GM23248 (cell line): ENCODE results near the gene IFT88. TPM values are rescaled to one million over a fixed set of nuclear protein-coding genes. Genes with fewer than 3 reads are reported as not detected.

ENCODE experiments used
- DNase-seq: peaks from one replicate; pipeline ENCODE4 v3.0.0-alpha.2; 2015
- H2AFZ ChIP-seq: fragments of 200-600 bp; sonication (generic); 2 replicates; pipeline ENCODE4 v1.6.1; 2016; ENCODE audit warnings: antibody characterized with exemption
- H3F3A ChIP-seq: fragments of 200-600 bp; sonication (generic); 2 replicates; pipeline ENCODE4 v1.6.1; 2016; ENCODE audit warnings: mild to moderate bottlenecking, antibody characterized with exemption, mixed run types; ENCODE audit not compliant: insufficient read depth
- H3K27ac ChIP-seq: fragments of 200-600 bp; sonication (generic); 2 replicates; pipeline ENCODE4 v1.5.1; 2016; ENCODE audit warnings: mild to moderate bottlenecking
- H3K27me3 ChIP-seq: fragments of 200-600 bp; sonication (generic); replicated peaks from 2 replicates; pipeline ENCODE4 v1.6.1; 2016; ENCODE audit warnings: mild to moderate bottlenecking; ENCODE audit not compliant: insufficient read depth
- H3K36me3 ChIP-seq: fragments of 200-600 bp; sonication (generic); 2 replicates; pipeline ENCODE4 v1.6.1; 2016; ENCODE audit warnings: low read depth, mild to moderate bottlenecking
- H3K4me1 ChIP-seq: fragments of 200-600 bp; sonication (generic); 2 replicates; pipeline ENCODE4 v1.6.1; 2016; ENCODE audit warnings: mild to moderate bottlenecking; ENCODE audit not compliant: insufficient read depth
- H3K4me2 ChIP-seq: fragments of 200-600 bp; sonication (generic); one replicate; pipeline ENCODE4 v1.6.1; 2016; ENCODE audit warnings: mild to moderate bottlenecking; ENCODE audit not compliant: unreplicated experiment
- H3K4me3 ChIP-seq: fragments of 200-600 bp; sonication (generic); 2 replicates; pipeline ENCODE4 v1.5.1; 2016; ENCODE audit warnings: mild to moderate bottlenecking
- H3K79me2 ChIP-seq: fragments of 200-600 bp; sonication (generic); 2 replicates; pipeline ENCODE4 v1.6.1; 2016; ENCODE audit warnings: mild to moderate bottlenecking; ENCODE audit not compliant: insufficient read depth
- H3K9ac ChIP-seq: fragments of 200-600 bp; sonication (generic); 2 replicates; pipeline ENCODE4 v1.6.1; 2016; ENCODE audit warnings: mild to moderate bottlenecking
- H3K9me2 ChIP-seq: fragments of 200-600 bp; sonication (generic); 2 replicates; pipeline ENCODE4 v1.6.1; 2016; ENCODE audit warnings: mixed run types, mild to moderate bottlenecking, moderate library complexity; ENCODE audit not compliant: insufficient read depth
- H3K9me3 ChIP-seq: fragments of 200-600 bp; sonication (generic); one replicate; pipeline ENCODE4 v1.6.1; 2017; ENCODE audit warnings: low read depth
- H4K20me1 ChIP-seq: fragments of 200-600 bp; sonication (generic); 2 replicates; pipeline ENCODE4 v1.6.0; 2016; ENCODE audit not compliant: insufficient read depth
- EZH2 ChIP-seq: fragments of 200-600 bp; sonication (generic); IDR thresholded peaks from 2 replicates; pipeline ENCODE4 v1.6.1; 2018; ENCODE audit warnings: antibody characterized with exemption, mild to moderate bottlenecking; ENCODE audit not compliant: insufficient read depth, poor library complexity, severe bottlenecking
- EZH2phosphoT487 ChIP-seq: fragments of 200-600 bp; sonication (generic); IDR thresholded peaks from 2 replicates; pipeline ENCODE4 v1.6.1; 2018; ENCODE audit warnings: antibody characterized with exemption, moderate library complexity, mild to moderate bottlenecking, low read depth; ENCODE audit not compliant: insufficient read depth
- WGBS, 2 experiments: methylation state at CpG; one replicate each; pipeline ENCODE4 v1.1.6; 2015 to 2017; ENCODE audit warnings: low lambda C conversion rate in 2 of 2, low coverage in 1 of 2; ENCODE audit errors: missing lambda C conversion rate in 2 of 2; 5-methylcytosine and 5-hydroxymethylcytosine counted together
- in situ Hi-C: fragments of 300-500 bp; cut with MboI; formaldehyde crosslinking; loops from 2 replicates; pipeline ENCODE4 v1.15.0; 2020
- polyA plus RNA-seq: library from polyadenylated mRNA; unstranded; fragments of >200 nt; fragmentation: Nextera tagmentation; extraction: Ambion mirVana; gene quantifications from 2 replicates; pipeline ENCODE4 v1.2.1, GENCODE V29; 2016
- total RNA-seq: library from RNA; depleted of rRNA; stranded (reverse); fragments of >200 nt; shearing (Covaris generic); gene quantifications from 2 replicates; pipeline ENCODE4 v1.2.3, GENCODE V29; 2014

Gene IFT88
- total and polyA plus RNA-seq, 2 experiments from 2014 or later: 10.3 to 11.4 TPM

DNA sequence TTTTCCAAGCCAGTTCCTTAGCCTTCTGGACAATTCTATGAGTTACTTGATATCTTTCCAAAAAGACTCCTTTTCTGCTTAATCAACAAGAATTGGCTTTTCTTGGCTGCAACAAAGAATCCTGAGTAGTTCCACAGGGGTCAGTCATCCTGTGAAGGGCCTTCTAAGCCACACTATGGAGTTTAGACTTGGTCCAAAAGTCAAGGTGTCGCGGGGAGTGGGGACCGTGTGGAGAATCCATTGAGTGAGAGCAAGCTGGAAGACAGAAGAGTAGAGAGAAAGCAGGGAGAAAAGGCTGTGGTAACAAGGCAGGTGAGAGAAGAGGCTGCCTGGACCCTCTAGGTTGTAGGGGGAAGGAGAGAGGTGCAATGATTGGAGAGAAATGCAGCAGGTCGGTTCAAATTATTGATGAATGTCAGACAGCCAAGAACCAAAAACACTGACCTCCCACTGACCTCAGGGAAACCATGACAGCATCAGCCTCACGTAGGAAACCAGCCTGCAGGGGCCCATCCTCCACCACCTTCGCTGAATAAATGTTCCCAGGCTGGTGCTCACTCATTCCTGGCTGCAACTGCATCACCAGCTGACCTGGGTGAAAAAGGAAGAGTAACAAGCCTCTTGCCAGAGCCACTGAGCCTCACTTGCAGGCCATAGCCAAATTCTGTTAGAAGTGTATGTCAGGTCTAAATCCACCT, 7.1 kb upstream of the IFT88 start:
- no peaks in the 10 kb centered on the region for H4K20me1 ChIP-seq
- no peaks in the 10 kb centered on the region for H3F3A ChIP-seq
- no peaks in the 10 kb centered on the region for H3K36me3 ChIP-seq
- no peaks in the 10 kb centered on the region for H3K27me3 ChIP-seq
- no peaks in the 10 kb centered on the region for H3K9me2 ChIP-seq
- H3K4me1 ChIP-seq: no peaks in the 10 kb centered on the region
- H2AFZ ChIP-seq: no peak overlapping the region
- H3K27ac ChIP-seq: no peak overlapping the region
- no peaks in the 10 kb centered on the region for H3K79me2 ChIP-seq
- no peak for DNase-seq
- no peak overlapping the region for H3K9ac ChIP-seq
- in situ Hi-C loops: no loop called here
- no peak overlapping the region for H3K4me3 ChIP-seq
- whole genome bisulfite sequencing, 2 experiments: 49 to 54% methylated on average over 6 of the region's 6 CpGs
- no peaks in the 10 kb centered on the region for H3K9me3 ChIP-seq
- no peak overlapping the region for H3K4me2 ChIP-seq
- TF ChIP-seq EZH2: no peak
- TF ChIP-seq EZH2phosphoT487: no peak

DNA sequence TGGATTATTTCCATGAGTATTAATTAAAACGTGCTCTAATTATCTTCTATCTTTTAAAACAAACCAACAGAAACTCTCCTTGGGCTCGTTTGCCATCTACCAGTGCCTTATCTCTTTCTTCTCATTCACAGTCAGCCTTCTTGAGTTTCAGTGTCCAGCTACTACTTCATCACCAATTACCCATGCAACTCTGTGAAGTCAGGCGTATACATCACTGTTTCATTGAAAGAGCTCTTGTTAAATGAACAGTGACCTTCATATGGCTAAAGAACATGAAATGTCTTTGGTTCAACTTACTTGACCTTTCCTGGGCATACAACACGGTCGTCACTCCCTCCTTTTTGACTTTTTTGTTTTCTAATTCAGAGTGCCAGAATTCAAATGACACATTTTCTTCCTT, 5.2 kb upstream of the IFT88 start:
- no peak for DNase-seq
- H2AFZ ChIP-seq: no peak overlapping the region
- no peaks in the 10 kb centered on the region for H4K20me1 ChIP-seq
- TF ChIP-seq EZH2 (no peak), EZH2phosphoT487 (no peak)
- WGBS, 2 experiments: 44 to 45% methylated on average over 5 of the region's 5 CpGs
- H3K4me3 ChIP-seq: no peak overlapping the region
- no peaks in the 10 kb centered on the region for H3K79me2 ChIP-seq
- H3K4me2 ChIP-seq: no peak overlapping the region
- H3K4me1 ChIP-seq: no peaks in the 10 kb centered on the region
- peaks cover 3% of the 10 kb centered on the region for H3K9me3 ChIP-seq
- no peak overlapping the region for H3K27ac ChIP-seq
- H3F3A ChIP-seq: 0 out of 2 replicates have a peak, but pooled peaks cover 3% of the 10 kb centered on the region
- no peaks in the 10 kb centered on the region for H3K36me3 ChIP-seq
- no peak overlapping the region for H3K9ac ChIP-seq
- H3K9me2 ChIP-seq: no peaks in the 10 kb centered on the region
- in situ Hi-C loops: no loop called here
- H3K27me3 ChIP-seq: no peaks in the 10 kb centered on the region

DNA sequence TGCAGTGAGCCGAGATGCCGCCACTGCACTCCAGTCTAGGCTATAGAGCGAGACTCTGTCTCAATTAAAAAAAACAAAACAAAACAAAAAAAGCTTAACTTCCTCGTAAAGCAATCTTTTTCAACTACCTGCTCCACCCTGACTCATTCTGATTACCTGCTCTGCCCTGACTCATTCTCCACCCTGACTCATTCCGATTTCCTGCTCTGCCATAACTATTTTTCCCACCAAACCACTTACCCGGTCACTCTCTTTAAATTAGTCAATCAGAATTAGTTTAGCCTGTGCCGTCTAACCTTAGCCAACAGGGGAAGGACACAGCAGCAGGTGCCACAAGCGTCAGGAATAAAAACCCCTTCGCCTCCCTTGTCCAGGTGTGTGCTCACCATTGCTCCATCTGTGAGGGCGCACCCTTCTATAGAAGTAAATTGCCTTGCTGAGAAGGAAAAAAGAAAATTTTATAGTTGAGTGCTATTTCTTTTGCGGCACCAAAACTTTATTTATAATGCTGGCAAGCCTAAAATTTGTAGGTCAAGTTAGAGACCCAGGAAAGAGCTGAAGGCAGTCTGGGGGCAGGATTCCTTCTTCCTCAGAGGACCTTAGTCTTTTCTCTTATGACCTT, 1.7 kb upstream of the IFT88 start:
- Histone ChIP-seq H3K4me2 (no peak overlapping the region), H3K9me2 (no peaks in the 10 kb centered on the region), H3K27ac (no peak overlapping the region), H3K9me3 (peaks cover 3% of the 10 kb centered on the region), H3K9ac (no peak overlapping the region), H3K79me2 (no peaks in the 10 kb centered on the region), H3K36me3 (no peaks in the 10 kb centered on the region), H3K27me3 (no peaks in the 10 kb centered on the region), H2AFZ (no peak overlapping the region), H4K20me1 (no peaks in the 10 kb centered on the region), H3K4me3 (no peak overlapping the region), H3K4me1 (peaks cover 12% of the 10 kb centered on the region), H3F3A (peaks cover 18% of the 10 kb centered on the region)
- peak; percentile 20 for DNase-seq
- WGBS, 2 experiments: 98% methylated on average over 11 of the region's 11 CpGs
- TF ChIP-seq EZH2 (no peak), EZH2phosphoT487 (no peak)
- in situ Hi-C loops: no loop called here

DNA sequence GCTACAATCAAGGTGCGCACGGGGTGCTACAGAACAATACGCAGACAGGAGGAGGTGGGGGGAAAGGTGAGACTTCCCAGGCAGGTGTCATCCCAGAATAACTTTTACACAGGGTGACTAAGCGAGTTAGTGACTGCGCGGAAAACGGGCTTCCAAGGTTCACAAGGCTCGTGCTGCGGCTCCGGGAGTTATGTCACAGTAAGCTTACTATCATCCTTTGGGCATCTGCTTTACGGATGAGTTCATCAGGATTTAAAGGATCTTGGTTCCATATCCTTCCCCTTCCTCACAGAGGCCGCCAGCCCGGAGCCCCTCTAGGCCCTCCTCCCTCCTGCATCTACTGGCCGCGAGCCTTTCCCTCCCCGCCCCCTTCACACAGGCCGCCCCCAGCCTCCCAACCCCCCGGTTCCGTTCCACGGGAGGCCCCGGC, 474 bp upstream of the IFT88 start:
- Histone ChIP-seq H3K4me2 (peak overlapping the region; percentile 58), H4K20me1 (no peaks in the 10 kb centered on the region), H3K27me3 (no peaks in the 10 kb centered on the region), H3K27ac (peak overlapping the region; percentile 92), H3K36me3 (no peaks in the 10 kb centered on the region), H3F3A (peaks cover 20% of the 10 kb centered on the region), H3K4me3 (peak overlapping the region; percentile 78), H3K9ac (peak overlapping the region; percentile 87), H3K79me2 (no peaks in the 10 kb centered on the region), H3K9me2 (no peaks in the 10 kb centered on the region), H3K4me1 (peaks cover 14% of the 10 kb centered on the region), H3K9me3 (peaks cover 3% of the 10 kb centered on the region), H2AFZ (peak overlapping the region; percentile 80)
- 6 to 10% methylated on average over 13 to 21 of the region's 21 CpGs for WGBS, 2 experiments
- TF ChIP-seq EZH2 (no peak), EZH2phosphoT487 (no peak)
- peak; percentile 93 for DNase-seq
- in situ Hi-C loops: no loop called here
